HG03469 (cell line): ENCODE measurements around the gene PLEKHA4.
"Not testable (repeated sequence)": the region's sequence is repeated elsewhere in the genome, so short reads cannot be mapped to it uniquely, and the experiment has no call there.

Source experiments
- ATAC-seq: cut with Tn5 transposase; IDR thresholded peaks from one replicate; pipeline ENCODE4 v1.9.1; 2021; ENCODE audit warnings: mild to moderate bottlenecking, moderate library complexity, moderate number of reproducible peaks; ENCODE audit not compliant: unreplicated experiment

The PLEKHA4 gene

DNA sequence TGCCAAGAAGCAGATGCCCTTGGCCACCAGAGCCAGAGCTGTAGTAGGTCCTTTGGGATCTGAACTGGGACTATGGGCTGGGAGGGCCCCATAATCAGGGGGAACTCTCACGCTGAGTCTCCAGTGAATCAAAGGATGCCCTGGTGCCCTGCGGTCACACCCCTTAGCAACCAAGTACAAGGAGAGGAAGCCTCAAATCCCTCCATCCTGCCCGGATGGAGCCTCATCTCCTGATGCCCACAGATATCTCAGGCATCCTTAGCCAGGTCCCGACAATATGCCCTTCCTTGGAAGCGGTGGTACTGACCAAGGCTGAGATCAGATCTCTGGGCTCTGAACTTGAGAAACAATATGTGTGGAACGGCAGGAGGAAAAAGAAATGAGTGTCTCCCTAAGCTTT, 1.7 kb downstream of the PLEKHA4 start:
- no peak for ATAC-seq

DNA sequence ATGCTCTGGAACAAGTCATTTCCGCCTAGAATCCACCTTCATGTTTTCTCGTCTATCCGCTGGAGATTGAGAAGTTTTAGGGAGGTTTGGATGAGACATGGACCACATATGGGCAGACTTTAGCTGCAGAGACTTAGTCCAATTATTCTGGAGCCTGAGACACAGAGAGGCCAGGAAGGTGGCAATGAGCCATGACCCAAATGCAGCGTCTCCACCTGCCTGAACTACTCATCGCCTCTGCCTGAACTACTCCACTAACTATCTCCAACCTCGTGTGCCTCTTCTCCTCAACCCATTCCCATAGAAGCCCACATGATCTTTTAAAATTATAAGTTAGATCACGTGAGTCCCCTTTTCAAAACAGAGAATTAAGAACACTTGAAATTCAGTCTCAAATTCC, 5.6 kb downstream of the PLEKHA4 start:
- no peak for ATAC-seq

- no peak for ATAC-seq
Measured at GRCh38 chr19:48861313-48861712, 7.1 kb downstream of the PLEKHA4 start.

DNA sequence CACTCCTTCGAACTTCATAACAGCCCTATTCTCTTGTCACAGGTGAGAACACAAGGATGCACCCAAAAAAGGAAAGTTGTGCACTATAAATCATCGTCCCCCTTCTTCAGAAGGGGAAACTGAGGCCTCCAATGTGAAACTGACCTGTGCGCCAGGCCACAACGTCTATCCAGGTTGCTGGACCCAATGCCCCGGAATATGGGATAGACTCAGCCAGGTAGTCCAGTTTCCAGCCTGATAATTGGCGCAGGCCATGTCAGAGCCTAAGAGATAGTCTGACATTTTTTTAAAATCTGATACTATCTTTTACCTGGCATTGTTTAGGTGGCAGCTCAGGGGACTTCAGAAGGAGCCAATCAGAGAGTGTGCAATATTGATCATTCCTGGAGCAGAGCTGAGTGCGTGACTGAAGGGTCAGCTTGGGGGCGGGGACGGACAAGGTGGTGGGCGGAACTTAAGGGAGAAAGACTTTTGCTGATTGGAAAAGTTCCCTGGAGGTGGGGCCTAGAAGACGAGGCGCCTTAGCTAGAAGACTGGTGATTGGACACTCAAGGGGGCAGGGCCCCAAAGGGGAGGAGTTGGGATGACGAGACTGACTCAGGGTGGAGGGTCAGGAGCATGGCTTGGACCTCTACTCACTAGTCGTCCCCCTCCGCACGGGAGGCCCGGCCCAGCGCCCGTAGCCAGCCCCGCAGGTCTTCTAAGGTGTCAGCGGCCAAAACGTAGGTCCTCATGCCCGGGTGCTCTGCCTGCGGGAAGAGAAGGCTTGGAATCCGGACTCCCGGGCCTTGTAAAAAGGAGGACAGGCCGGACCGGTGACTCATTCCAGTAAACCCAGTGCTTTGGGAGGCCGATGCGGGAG, 8.5 kb downstream of the PLEKHA4 start:
- ATAC-seq = no peak

- ATAC-seq = no peak
Measured at GRCh38 chr19:48858984-48859710, 9.3 kb downstream of the PLEKHA4 start.

DNA sequence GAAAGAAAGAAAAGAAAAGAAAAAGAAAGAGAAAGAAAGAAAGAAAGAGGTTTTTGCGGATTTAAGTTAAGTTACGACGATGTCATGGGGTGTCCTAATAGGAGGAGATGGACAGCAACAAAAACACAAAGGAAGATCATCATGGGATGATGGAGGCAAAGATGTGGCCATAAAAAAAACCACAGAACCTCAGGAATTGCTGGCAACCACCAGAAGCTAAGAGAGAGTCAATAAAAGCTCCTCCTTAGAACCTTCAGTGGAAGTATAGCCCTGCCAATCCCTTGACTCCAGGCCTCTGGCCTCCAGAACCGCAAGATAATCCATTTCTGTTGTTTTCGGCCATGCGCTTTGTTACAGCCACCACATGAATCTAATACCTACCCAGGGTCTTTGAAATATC, 11.5 kb downstream of the PLEKHA4 start:
- ATAC-seq = no peak

DNA sequence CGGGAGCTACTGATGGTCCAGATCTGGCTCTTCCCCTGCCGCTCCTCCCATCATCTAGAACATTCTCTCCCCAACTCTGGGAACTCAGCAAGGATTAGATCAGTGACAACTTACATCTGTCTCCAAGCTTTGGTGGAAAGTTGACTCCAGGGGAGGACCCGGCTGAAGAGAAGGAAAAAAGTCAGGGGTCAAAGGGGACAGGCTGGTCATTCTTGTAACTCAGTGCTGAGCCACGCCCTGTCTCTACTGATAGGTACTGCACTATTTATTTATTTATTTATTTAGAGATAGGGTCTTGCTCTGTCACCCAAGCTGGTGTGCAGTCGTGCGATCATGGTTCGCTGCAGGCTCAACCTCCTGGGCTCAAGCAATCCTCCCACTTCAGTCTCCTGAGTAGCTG, 14.3 kb downstream of the PLEKHA4 start:
- ATAC-seq = no peak

- no peak for ATAC-seq
Measured at GRCh38 chr19:48853483-48853882, 14.9 kb downstream of the PLEKHA4 start.

DNA sequence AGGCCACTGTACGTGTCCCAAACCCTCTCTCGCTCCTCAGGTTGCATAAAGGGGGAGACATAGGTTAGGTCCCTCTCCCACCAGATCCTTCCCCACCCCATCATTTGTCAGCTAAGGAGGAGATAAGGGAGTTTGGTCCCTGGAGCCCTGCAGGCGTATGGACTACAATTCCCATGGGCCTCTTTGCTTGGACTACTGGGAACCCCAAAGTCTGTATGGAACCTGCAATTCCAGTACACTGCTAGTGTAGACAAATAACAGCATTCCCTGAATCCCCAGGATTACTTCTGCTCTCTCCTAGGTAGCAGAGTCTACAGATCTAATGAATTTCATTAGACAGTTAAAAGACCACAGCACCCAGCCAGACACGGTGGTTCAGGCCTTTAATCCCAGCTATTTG, 16.1 kb downstream of the PLEKHA4 start:
- ATAC-seq = no peak

- not testable (repeated sequence) for ATAC-seq
Measured at GRCh38 chr19:48846659-48847058, 21.8 kb downstream of the PLEKHA4 start.

GRCh38 chr19:48845384-48845783, 23.0 kb downstream of the PLEKHA4 start:
- no peak for ATAC-seq

DNA sequence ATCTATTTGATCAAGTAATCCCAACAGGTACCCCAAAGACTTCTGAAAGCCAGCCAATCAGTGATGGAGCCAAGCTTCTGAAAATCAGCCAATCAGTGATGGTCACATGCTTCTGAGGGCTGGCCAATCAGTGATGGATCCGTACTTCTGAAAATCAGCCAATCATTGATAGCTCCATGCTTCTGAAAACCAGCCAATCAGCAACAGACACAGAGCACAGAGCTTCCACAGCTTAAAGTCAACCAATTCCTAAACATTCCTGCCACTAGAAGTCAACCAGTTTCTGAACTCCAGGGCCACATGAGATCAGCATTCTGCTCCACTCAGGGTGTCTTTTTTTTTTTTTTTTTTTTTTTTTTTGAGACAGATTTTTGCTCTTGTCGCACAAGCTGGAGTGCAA, 23.9 kb downstream of the PLEKHA4 start:
- ATAC-seq = no peak

- no peak for ATAC-seq
Measured at GRCh38 chr19:48842789-48843162, 25.6 kb downstream of the PLEKHA4 start.

DNA sequence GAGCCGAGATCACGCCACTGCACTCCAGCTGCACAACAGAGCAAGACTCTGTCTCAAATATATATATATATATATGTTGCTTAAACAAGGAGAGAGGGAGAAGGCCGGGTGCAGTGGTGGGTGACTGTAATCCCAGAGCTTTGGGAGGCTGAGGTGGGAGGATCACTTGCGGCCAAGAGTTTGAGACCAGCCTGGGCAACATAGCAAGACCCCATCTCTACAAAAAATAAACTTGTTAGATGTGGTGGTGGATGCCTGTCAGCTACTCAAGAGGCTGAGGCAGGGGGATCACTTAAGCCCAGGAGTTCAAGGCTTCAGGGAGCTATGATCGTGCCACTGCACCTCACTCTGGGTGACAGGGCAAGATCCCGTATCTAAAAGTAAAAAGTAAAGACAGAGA, 26.8 kb downstream of the PLEKHA4 start:
- no peak for ATAC-seq

- no peak for ATAC-seq
Measured at GRCh38 chr19:48841047-48841446, 27.4 kb downstream of the PLEKHA4 start.

GRCh38 chr19:48837687-48838086, 30.7 kb downstream of the PLEKHA4 start:
- no peak for ATAC-seq

- no peak for ATAC-seq
Measured at GRCh38 chr19:48837051-48837524, 31.3 kb downstream of the PLEKHA4 start.

DNA sequence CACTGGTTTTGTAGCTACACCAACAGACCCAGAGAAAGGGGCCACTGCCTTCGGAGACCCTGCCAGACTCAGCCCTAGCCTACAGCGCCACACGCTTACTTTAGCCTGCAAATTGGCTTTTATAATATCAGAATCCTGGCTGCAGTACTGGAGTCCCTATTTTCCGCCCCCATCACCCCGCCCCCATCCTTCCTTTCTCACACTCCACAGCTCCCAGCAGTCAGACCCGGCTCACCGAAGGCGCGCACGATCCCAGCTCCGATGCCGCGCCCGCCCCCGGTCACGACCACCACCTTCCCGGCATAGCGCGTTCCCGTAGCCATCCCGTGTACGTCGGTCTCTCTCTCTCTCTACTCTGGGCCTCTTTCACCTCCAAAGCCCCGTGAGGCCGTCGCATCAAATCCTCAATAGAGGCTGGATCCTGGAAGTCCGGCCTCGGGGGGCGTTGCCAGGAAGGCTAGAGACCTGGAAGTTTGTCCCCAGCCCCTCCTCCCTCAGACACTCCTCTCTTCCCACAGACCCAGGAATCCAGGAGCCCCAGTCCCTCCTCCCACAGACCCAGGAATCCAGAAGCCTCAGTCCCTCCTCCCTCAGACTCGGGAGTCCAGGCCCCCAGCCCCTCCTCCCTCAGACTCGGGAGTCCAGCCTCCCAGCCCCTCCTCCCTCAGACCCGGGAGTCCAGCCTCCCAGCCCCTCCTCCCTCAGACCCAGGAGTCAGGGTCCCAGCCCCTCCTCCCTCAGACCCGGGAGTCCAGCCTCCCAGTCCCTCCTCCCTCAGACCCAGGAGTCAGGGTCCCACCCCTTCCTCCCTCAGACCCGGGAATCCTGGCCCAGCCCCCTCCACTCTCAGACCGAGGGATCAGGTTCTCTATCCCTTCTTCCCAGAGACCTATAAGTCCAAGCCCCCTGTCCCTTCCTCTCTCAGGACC, 32.1 kb downstream of the PLEKHA4 start, which contains the start of gene HSD17B14:
Gene HSD17B14, minus strand, starts transcription at position 403 of the 929 bp plus-strand sequence. Its CDS starts 80 bp downstream, at position 323.
- no peak for ATAC-seq

GRCh38 chr19:48835734-48836088, 32.7 kb downstream of the PLEKHA4 start:
- ATAC-seq = no peak

DNA sequence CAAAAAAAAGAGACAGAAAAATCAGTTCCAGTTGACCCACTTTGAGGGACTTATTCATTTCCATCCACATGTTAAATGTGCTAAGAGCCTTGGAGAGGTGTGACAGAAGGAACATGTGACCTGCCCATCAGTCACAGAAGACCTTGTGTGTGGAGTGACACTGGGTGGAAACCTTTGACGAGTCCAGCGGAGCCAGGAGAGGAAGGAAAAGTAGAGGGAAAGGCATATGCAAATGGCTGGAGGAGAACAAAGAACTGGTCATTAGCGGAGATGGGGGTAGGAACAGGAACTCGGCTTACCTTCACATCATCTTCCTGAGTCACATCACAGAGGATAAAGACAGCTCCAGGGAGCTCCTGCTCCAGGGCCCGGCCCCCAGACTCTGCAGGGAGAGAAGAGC, 34.4 kb downstream of the PLEKHA4 start:
- ATAC-seq = no peak

DNA sequence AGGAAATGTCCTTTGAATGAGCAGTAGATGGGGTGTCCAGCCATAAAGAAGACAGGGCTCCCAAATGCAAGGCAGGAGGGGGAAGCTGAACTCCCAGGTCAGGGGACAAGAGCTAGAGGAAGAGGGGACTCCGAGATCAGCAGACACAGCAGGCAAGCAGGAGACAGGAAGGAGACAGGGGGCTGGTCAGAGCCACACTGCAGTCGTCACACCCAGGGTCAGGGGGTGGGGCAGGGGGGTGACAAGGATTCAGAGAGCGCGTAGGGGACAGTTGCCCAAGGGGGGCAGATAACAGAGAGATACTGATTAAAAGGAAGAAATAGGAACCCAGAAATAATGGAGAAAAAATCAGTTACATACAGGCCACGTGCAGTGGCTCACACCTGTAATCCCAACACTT, 35.4 kb downstream of the PLEKHA4 start:
- ATAC-seq = no peak
